IPS DF 4.7 (cell line): ENCODE data around the gene AVPR1B.

Source experiments
- DNase-seq: peaks from one replicate; pipeline ENCODE4 v3.0.0-alpha.2; 2013; ENCODE audit warnings: low spot score; ENCODE audit errors: extremely low read depth

AVPR1B gene

GRCh38 chr1:206112600-206113301 lies 4.4 kb downstream of the AVPR1B start:
- DNase-seq = no peak

GRCh38 chr1:206111271-206111927 lies 5.8 kb downstream of the AVPR1B start:
- DNase-seq = no peak

- no peak for DNase-seq
Observed at GRCh38 chr1:206110820-206111219, 6.4 kb downstream of the AVPR1B start.

GRCh38 chr1:206110161-206110560 lies 7.0 kb downstream of the AVPR1B start:
- DNase-seq = no peak

- DNase-seq = no peak
Observed at GRCh38 chr1:206109718-206110117, 7.5 kb downstream of the AVPR1B start.

- no peak for DNase-seq
Observed at GRCh38 chr1:206108635-206109034, 8.6 kb downstream of the AVPR1B start.

- DNase-seq = no peak
Observed at GRCh38 chr1:206107168-206107544, 10.0 kb downstream of the AVPR1B start.

GRCh38 chr1:206106328-206107167 lies 10.6 kb downstream of the AVPR1B start:
- no peak for DNase-seq

GRCh38 chr1:206105464-206105995 lies 11.7 kb downstream of the AVPR1B start:
- DNase-seq = no peak

- no peak for DNase-seq
Observed at GRCh38 chr1:206103979-206104378, 13.2 kb downstream of the AVPR1B start.

GRCh38 chr1:206102292-206102936 lies 14.8 kb downstream of the AVPR1B start:
- DNase-seq = no peak

GRCh38 chr1:206101351-206102045 lies 15.7 kb downstream of the AVPR1B start:
- no peak for DNase-seq

- no peak for DNase-seq
Observed at GRCh38 chr1:206100226-206100815, 16.9 kb downstream of the AVPR1B start.

GRCh38 chr1:206098242-206098919 lies 18.8 kb downstream of the AVPR1B start:
- no peak for DNase-seq

- no peak for DNase-seq
Observed at GRCh38 chr1:206097381-206097780, 19.8 kb downstream of the AVPR1B start.

GRCh38 chr1:206094024-206094423 lies 23.2 kb downstream of the AVPR1B start:
- no peak for DNase-seq

- DNase-seq = no peak
Observed at GRCh38 chr1:206089341-206089740, 27.8 kb downstream of the AVPR1B start.

- DNase-seq = no peak
Observed at GRCh38 chr1:206087091-206087490, 30.1 kb downstream of the AVPR1B start.

- no peak for DNase-seq
Observed at GRCh38 chr1:206083750-206084149, 33.4 kb downstream of the AVPR1B start.
